GM12878 (cell line): ENCODE data around the gene KRTAP4-16. TPM values are rescaled to one million over a fixed set of nuclear protein-coding genes. Genes with fewer than 3 reads are reported as not detected.
"Not testable (repeated sequence)": the region's sequence is repeated elsewhere in the genome, so short reads cannot be mapped to it uniquely, and the experiment has no call there.

Experiments used
- ATAC-seq: fragments of 200-7000 bp; cut with Tn5 transposase; 3 replicates; pipeline ENCODE4 v1.9.1; 2020; ENCODE audit warnings: mild to moderate bottlenecking, moderate library complexity
- BruUV-seq: library from RNA; stranded (reverse); fragments of 400-500 nt; replicated peaks from 2 replicates; lab custom pipeline; 2021; lab: Mats Ljungman, UMichigan
- CTCF ChIA-PET: fragments of 300-600 bp; sonication (Branson Sonifier 250); formaldehyde crosslinking; extraction: SDS; loops from one replicate; lab custom pipeline; 2021; ENCODE audit warnings: inconsistent platforms; lab: Yijun Ruan, JAX
- POLR2A ChIA-PET: fragments of 350-600 bp; formaldehyde crosslinking; extraction: SDS; loops from one replicate; lab custom pipeline; 2021; ENCODE audit warnings: inconsistent platforms; lab: Charles Lee
- RAD21 ChIA-PET: fragments of 300-600 bp; sonication (Branson Sonifier 250); formaldehyde crosslinking; loops from one replicate; lab custom pipeline; 2023; ENCODE audit warnings: antibody characterized with exemption; ENCODE audit not compliant: unreplicated experiment; lab: Charles Lee
- SMC1A ChIA-PET: fragments of 300-600 bp; sonication (Branson Sonifier 250); formaldehyde crosslinking; loops from one replicate; lab custom pipeline; 2023; ENCODE audit not compliant: unreplicated experiment, uncharacterized antibody; lab: Charles Lee
- DNase-seq: peaks from one replicate; pipeline ENCODE4 v3.0.0-alpha.2; 2011; ENCODE audit warnings: low read depth, low spot score
- FAIRE-seq: peaks from 3 replicates; lab custom pipeline; 2011; peaks lifted over from hg19 to GRCh38; lab: Jason Lieb, UNC
- H2AFZ ChIP-seq: 2 replicates; pipeline ENCODE4 v1.6.0; 2011; ENCODE audit warnings: low read depth, low read length, control low read depth; ENCODE audit not compliant: control insufficient read depth
- H3K27ac ChIP-seq: 2 replicates; pipeline ENCODE4 v1.5.1; 2011; ENCODE audit warnings: control low read depth; ENCODE audit not compliant: control insufficient read depth, insufficient read depth
- H3K27me3 ChIP-seq, 2 experiments: replicated peaks in 1 of 2; 2 replicates each; pipeline versions ENCODE4 v1.6.0 to v1.6.1; 2011; ENCODE audit warnings: low read length in 1 of 2; ENCODE audit not compliant: control insufficient read depth in 2 of 2, insufficient read depth in 2 of 2
- H3K36me3 ChIP-seq, 2 experiments: 2 replicates each; pipeline ENCODE4 v1.5.1; 2011; ENCODE audit warnings: low read length in 1 of 2; ENCODE audit not compliant: control insufficient read depth in 2 of 2, insufficient read depth in 2 of 2
- H3K4me1 ChIP-seq: 2 replicates; pipeline ENCODE4 v1.6.1; 2011; ENCODE audit warnings: mild to moderate bottlenecking, low read length, moderate library complexity, mixed read lengths; ENCODE audit not compliant: control insufficient read depth, insufficient read depth
- H3K4me2 ChIP-seq: 2 replicates; pipeline ENCODE4 v1.6.0; 2011; ENCODE audit warnings: control low read depth; ENCODE audit not compliant: control insufficient read depth, insufficient read depth
- H3K4me3 ChIP-seq: fragments of 200-600 bp; sonication (generic); 2 replicates; pipeline ENCODE4 v1.5.1; 2016
- H3K79me2 ChIP-seq: 2 replicates; pipeline ENCODE4 v1.6.0; 2011; ENCODE audit warnings: low read length; ENCODE audit not compliant: control insufficient read depth, insufficient read depth
- H3K9ac ChIP-seq: 2 replicates; pipeline ENCODE4 v1.8.0; 2011; ENCODE audit warnings: low read length, control low read depth, mixed read lengths; ENCODE audit not compliant: control insufficient read depth, insufficient read depth
- H3K9me3 ChIP-seq: replicated peaks from 3 replicates; pipeline ENCODE4 v1.5.1; 2011; ENCODE audit warnings: mild to moderate bottlenecking, low read length; ENCODE audit not compliant: control insufficient read depth, insufficient read depth
- H4K20me1 ChIP-seq: 2 replicates; pipeline ENCODE4 v1.6.0; 2011; ENCODE audit not compliant: control insufficient read depth, insufficient read depth
- RELB ChIP-seq: fragments of 450-650 bp; IDR thresholded peaks from 2 replicates; pipeline ENCODE4 v1.6.1; 2017; ENCODE audit warnings: low read depth, mild to moderate bottlenecking, moderate library complexity
- WGBS: methylation state at CpG from one replicate; pipeline ENCODE4 v1.1.6; 2016; ENCODE audit warnings: low lambda C conversion rate; ENCODE audit not compliant: insufficient replicate concordance, insufficient coverage; ENCODE audit errors: missing lambda C conversion rate; 5-methylcytosine and 5-hydroxymethylcytosine counted together
- in situ Hi-C: fragments of 300-500 bp; cut with MboI; formaldehyde crosslinking; loops from 9 replicates; pipeline ENCODE4 v1.14.3; 2018; ENCODE audit warnings: mixed read lengths
- intact Hi-C: fragments of 100-400 bp; cut with micrococcal nuclease; formaldehyde crosslinking; loops from one replicate; pipeline ENCODE4 v1.14.2; 2022; ENCODE audit not compliant: unreplicated experiment
- polyA plus RNA-seq, 11 experiments: library from polyadenylated mRNA; depleted of rRNA in 4 of 11; unstranded in 6 of 11; stranded (reverse) in 5 of 11; fragments of >200 nt; fragmentation: Nextera tagmentation in 4 of 11; fragmentation: Illumina TruSeq in 1 of 11; extraction: Ambion mirVana in 4 of 11; extraction: Trizol in 1 of 11; gene quantifications; 1 replicate in 1 of 11; 2 replicates in 10 of 11; pipeline versions ENCODE4 v1.2.1 to v1.2.3, GENCODE V29; 2011 to 2016; ENCODE audit warnings: inconsistent platforms in 2 of 11, missing spikeins in 2 of 11, low read depth in 1 of 11
- total RNA-seq, 4 experiments: library from RNA; depleted of rRNA in 3 of 4; stranded (reverse); fragments of >200 nt in 3 of 4; fragmentation: Illumina TruSeq in 1 of 4; extraction: Trizol in 1 of 4; gene quantifications; 2 replicates each; pipeline versions ENCODE4 v1.2.1 to v1.2.3, GENCODE V29; 2013 to 2021
- TF ChIP-seq, protein P1 (sequence below): fragments of 450-650 bp; IDR thresholded peaks from 2 replicates; pipeline ENCODE4 v1.6.1; 2017; ENCODE audit warnings: antibody characterized with exemption, mild to moderate bottlenecking, moderate library complexity

KRTAP4-16 gene
- total and polyA plus RNA-seq, 10 of the 15 experiments (the other 5 are each of a cell fraction or from before 2014, with no cell fraction given): not detected

- no peak for TF ChIP-seq RELB
- TF ChIP-seq, protein P1, sequence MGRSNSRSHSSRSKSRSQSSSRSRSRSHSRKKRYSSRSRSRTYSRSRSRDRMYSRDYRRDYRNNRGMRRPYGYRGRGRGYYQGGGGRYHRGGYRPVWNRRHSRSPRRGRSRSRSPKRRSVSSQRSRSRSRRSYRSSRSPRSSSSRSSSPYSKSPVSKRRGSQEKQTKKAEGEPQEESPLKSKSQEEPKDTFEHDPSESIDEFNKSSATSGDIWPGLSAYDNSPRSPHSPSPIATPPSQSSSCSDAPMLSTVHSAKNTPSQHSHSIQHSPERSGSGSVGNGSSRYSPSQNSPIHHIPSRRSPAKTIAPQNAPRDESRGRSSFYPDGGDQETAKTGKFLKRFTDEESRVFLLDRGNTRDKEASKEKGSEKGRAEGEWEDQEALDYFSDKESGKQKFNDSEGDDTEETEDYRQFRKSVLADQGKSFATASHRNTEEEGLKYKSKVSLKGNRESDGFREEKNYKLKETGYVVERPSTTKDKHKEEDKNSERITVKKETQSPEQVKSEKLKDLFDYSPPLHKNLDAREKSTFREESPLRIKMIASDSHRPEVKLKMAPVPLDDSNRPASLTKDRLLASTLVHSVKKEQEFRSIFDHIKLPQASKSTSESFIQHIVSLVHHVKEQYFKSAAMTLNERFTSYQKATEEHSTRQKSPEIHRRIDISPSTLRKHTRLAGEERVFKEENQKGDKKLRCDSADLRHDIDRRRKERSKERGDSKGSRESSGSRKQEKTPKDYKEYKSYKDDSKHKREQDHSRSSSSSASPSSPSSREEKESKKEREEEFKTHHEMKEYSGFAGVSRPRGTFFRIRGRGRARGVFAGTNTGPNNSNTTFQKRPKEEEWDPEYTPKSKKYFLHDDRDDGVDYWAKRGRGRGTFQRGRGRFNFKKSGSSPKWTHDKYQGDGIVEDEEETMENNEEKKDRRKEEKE: no peak
Measured at GRCh38 chr17:41149652-41149985, 47.6 kb upstream of the KRTAP4-16 start, which contains the start of gene KRTAP4-5 (continued).

DNA sequence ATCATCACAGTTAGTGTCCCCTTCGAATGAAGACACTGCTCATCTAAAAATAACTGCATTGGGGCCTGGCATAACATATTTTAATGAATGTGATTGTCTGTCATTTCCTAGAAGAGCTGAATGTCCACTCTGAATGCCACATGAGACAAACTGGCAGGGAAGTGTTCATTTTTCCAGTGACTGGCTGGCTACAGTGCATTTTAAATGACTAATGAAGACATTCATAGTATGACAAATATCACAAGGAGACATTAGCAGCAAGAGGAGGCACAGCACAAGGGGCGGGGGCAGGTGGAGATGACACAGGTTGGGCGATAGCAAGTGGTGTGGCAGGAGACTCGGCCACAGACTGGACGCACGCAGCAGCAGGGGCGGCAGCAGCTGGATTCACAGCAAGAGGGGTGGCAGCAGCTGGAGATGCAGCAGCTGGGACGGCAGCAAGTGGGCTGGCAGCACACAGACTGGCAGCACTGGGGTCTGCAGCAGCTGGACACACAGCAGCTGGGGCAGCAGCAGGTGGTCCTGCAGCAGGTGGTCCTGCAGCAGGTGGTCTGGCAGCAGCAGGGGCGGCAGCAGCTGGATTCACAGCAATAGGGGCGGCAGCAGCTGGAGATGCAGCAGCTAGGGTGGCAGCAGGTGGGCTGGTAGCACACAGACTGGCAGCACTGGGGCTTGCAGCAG is 47.1 kb upstream of the KRTAP4-16 start:
- H3K4me1 ChIP-seq, CTCF ChIA-PET, H3K27ac ChIP-seq, H3K9me3 ChIP-seq, BruUV-seq, RAD21 ChIA-PET, H2AFZ ChIP-seq, H3K79me2 ChIP-seq, H3K4me2 ChIP-seq, FAIRE-seq, H3K4me3 ChIP-seq, DNase-seq, in situ Hi-C loops, H3K27me3 ChIP-seq, ATAC-seq, H3K36me3 ChIP-seq, H3K9ac ChIP-seq, H4K20me1 ChIP-seq, intact Hi-C loops: not testable (repeated sequence)
- ChIA-PET SMC1A (interaction anchor here (0.6 kb wide), 1 partner anchor 442 kb away, joined by 3 read pairs; no protein-coding TSS in a partner anchor), POLR2A (interaction anchor here (0.5 kb wide), 1 partner anchor 1830 kb away, joined by 3 read pairs; no protein-coding TSS in a partner anchor)
- 14% methylated on average over 10 of the region's 10 CpGs for WGBS
